K562 treated with DMSO at 1 percent for 24 hours (cell line): Measurements from ENCODE around the gene GABRA6. TPM values are rescaled to one million over a fixed set of nuclear protein-coding genes. Genes with fewer than 3 reads are reported as not detected.

Experiments used
- total RNA-seq: library from RNA; unstranded; fragments of 300-600 nt; gene quantifications from 2 replicates; pipeline ENCODE4 v1.2.3, GENCODE V29; 2022; ENCODE audit warnings: low read depth; ENCODE audit not compliant: insufficient read depth

The GABRA6 gene
- not detected in 2 replicates for total RNA-seq

GRCh38 chr5:161685461-161685860 lies at the start of gene GABRA6:
TSS of gene GABRA6 (plus strand) at chr5:161685721. CDS start at chr5:161685990, 269 bp downstream.

Other genes with a start within 250 kb of the GABRA6 start
- not detected in 2 replicates for gene GABRB2, start 139.0 kb upstream of the GABRA6 start, total RNA-seq
- not detected in 2 replicates for gene GABRA1, start 162.4 kb downstream of the GABRA6 start, total RNA-seq